Ammon's horn (tissue), 1 donor: ENCODE results near the gene ERBB4.
A peak's percentile ranks its signal among the peaks of the same experiment; 100 is the strongest.
"Not testable (repeated sequence)": the region's sequence is repeated elsewhere in the genome, so short reads cannot be mapped to it uniquely, and the experiment has no call there.

Source experiments
- DNase-seq: peaks from one replicate; pipeline ENCODE4 v3.0.0-alpha.2; 2016; ENCODE audit warnings: low spot score

Gene ERBB4

DNA sequence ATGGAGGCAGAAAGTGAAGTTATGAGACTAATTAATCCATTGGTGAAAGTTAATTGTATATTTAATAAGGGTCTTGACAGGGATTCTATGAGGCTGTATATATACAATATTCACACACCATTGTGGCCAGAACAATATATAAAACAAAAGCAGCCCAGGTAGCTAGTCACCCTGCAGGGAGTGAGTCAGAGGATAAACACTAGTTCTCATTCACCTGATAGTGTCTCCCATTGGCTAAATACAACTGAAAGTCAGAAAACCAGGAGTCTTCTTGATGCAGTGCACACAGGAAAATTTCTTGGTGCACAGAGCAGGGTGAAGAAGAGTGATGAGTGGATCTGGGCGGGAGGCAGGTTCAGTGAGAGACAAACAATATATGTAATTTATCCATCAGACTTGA, 465.2 kb downstream of the ERBB4 start:
- DNase-seq, result no peak

DNA sequence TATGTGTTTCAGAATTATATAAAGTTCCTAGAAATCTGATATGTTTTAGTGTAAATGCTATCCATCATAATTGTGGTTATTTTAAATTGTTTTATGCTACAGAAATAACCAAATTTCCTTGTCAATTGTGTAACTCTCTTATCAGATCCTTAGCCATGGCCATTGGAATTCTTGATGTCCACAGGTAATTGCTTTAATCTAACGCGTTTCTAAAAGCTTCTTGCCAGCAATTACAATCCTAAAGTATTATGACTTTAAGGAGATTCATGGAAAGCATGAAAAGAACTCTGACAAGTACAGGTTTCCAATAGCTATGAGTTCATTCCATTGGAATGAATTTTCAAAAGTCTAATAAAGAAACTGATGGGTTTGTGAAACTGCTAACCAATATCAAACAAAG, 472.1 kb downstream of the ERBB4 start:
- no peak for DNase-seq

DNA sequence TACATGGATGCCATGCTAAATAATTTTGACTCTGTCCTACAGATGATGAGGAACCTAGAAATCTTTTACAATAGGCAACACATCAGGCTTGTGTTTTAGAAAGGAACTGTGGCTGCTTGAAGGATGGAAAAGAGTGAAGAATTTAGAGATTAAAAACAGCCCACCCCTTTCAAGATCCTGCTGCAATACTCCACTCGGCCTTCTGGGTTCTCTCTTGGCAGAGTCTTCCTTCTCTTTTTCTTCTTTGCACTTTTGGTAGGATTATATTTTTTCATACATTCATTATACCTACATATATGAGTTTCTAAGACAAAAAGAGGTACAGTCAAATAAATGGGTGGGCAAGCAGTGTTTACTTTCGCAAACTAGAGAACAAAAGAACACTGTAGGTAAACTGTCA, 474.3 kb downstream of the ERBB4 start:
- no peak for DNase-seq

DNA sequence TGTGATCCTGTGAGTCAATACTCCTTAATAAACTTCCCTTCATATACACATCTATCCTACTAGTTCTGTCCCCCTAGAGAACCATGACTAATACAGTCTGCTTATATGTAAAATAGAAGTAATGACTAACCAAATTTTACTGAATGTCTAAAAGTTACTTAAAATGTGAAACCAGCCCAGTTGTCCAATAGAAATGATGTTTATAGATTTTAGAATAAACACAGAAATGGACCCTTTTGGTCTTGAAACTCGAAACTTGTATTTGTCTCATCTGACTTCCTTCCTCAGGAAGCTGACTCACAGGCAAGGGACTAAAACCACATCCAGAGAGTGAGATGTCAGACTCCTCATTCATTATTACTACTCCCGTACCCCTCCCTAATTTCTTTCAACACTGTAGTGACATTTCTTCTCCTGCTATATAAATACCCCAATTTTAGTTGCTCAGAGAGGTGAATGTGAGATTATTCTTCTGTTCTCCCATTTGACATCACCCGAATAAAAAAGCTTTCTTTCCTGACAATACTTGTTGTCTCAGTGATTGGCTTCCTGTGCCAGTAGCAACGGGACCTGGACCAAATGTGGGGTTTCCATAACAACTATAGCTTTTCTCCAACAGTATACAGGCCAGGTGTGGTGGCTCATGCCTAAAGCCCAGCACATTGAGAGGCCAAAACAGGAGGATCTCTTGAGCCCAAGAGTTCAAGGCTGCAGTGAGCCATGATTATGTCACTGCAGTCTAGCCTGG, 486.0 kb downstream of the ERBB4 start:
- no peak for DNase-seq

DNA sequence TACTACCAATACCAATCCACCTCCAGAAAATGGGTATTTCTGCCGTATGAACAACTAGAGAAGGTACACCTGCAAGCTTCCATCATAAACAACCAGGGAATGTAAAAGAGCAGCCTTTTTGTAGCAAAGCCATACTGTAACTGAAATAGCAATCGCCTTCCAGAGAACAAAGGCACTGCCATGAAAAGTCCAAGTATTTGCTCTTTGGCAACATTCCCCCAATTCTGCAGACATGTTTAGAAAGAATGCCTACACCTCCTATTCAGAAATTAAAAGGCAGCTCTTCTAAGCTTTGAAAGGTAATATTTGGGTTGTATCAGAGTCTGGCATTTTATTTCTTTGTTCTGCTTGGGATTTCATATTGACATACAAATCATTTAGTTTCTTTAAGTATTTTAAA, 487.7 kb downstream of the ERBB4 start:
- DNase-seq, result no peak

DNA sequence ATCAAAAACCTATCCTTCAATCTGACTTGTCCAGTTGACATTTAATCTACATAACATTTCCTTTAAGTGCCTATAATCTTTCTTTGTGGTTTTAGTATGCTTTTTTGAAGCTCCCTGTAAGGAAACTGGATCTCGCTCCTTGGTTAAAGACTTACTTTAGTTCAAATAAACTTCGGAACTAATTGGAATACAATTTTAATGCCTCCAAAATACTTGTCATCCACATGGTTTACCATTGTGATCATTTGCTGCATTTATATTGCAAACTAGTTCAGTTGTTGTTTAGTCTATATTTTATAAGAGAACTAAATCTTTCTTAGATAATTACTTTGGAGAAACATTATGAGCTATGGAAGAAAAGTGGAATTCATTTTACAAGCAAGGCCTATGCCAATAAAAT, 496.0 kb downstream of the ERBB4 start:
- no peak for DNase-seq

DNA sequence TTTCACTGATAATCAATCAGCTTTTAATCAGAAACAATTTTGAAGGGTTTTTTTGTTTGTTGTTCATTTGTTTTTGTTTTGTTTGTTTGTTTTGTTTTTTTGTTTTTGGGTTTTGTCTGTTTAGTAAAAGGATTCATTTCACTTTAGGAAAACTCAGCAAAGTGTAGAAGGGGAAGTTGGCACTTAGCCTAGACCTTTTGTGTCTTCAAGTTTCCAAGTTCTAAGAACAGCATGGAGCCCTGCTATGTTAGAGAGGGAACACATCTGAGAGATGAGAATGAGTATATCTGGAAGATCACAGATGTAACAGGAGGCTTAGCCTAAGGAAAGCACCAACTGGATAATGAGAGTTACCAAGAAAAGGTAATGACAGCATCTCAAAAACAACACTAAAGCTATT, 501.5 kb downstream of the ERBB4 start:
- peak; percentile 7 for DNase-seq

DNA sequence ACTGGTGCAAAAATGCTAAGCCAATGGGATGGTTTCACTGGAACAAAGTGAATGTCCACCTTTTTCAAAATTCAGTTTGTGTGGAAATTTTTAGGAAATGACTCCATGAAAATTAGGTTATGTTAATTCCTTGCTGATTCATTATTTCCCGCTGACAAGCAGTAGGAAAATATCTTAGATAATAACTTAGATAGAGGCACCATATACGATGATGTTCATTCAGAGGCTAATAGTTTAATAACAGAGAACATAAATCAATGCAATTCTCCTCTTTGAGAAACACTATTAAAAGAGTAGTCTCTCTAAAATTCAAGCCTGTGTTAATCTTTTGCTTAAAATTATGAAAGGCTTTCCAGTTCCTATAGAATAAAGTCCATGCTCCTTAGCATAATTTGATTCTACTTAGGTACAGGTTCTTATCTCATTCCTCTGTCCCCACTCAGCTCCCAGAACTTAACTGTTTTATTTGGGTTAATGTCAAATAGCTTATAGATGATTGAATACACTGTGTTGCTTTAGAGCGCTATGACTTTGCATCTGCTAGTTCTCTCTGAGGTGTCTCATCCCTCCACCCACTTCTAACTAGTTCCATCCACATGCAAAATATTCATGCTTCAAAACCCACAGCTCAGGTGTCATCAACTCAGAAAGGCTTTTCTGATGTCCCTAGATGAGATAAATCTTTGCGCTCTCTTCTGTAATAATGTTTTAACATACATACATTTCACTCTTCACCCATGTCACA, 503.6 kb downstream of the ERBB4 start:
- no peak for DNase-seq

DNA sequence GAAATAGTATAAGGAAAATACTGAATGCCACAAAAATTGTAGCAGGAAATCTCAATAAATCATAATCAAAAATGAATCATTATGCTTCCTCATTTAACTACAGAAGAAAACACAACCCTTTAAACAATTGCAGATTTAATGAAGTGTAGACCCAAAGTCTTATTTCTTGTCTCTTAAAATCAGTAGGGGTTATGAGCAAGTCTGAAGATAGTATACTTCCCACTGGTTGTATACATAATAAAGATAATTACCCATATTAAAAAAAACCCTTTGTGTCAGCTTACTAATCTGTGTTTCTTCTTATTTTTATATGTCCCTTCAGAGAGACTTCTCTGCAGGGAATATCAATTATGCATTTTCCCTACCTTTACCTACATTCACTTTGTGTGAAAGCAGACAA, 504.7 kb downstream of the ERBB4 start:
- no peak for DNase-seq

DNA sequence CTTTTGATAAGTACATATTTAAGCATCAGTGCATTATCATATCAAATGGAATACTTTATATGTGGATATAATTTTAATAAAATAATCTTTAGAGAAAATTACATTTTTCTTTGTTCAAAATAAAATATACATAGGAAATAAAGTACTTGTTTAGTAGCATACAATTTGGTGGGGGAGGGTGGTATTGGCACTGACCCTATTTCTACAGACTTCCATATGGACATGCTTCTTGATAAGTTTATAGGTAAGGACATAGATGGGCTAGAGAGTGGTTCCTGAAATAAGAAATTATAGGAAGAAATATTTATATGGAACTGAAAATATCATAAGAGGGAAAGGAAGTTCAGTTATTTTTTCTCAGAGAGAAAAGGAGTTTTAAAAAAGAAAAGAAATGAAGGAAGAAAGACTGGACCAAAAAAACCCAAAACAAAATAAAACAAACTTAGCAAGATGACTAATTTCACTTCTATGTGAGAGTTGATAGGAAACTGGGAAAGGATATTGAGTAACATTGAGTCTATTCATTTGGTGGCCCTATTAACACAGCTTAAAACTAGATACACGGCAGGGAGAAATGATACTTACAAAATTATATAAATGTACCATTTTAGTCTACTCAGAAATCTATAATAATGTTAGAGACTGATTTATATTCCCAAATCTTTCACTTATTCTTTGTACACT, 505.9 kb downstream of the ERBB4 start:
- no peak for DNase-seq

DNA sequence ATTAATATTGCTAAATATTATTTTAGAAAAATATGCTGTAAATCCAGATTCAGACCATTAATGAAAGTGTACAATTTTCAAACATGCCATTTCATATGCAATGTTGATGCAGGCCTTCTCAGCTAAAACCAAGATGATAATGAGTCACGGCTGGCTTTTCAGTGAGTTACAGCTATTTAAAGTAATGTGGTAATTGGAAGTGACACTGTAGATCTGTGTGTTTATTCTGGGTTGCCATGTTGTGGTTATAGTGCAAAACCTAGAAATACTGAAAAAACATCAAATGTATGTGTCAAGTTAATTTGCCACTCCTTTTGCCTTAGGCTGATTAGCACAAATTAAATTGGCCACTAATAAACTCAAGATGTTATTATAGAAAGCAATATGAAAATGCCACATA, 506.6 kb downstream of the ERBB4 start:
- no peak for DNase-seq

DNA sequence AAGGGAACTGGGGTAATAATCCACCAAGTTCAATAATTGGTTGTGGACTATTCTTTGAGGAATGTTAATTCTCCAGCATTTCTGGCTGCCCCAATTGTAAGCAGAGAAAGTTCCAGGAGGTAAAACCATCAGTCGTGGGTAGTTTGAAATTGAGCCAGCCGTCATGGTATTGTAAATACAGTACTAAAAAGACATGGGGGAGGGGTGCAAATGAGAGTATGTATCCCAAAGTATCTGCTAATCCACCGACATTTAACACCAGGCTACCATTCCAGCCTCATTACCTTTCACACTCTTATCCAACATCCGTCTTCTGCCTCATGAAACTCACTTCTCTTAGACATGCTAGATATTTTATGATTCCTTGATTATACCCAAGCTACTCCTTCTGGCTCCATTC, 507.9 kb downstream of the ERBB4 start:
- no peak for DNase-seq

DNA sequence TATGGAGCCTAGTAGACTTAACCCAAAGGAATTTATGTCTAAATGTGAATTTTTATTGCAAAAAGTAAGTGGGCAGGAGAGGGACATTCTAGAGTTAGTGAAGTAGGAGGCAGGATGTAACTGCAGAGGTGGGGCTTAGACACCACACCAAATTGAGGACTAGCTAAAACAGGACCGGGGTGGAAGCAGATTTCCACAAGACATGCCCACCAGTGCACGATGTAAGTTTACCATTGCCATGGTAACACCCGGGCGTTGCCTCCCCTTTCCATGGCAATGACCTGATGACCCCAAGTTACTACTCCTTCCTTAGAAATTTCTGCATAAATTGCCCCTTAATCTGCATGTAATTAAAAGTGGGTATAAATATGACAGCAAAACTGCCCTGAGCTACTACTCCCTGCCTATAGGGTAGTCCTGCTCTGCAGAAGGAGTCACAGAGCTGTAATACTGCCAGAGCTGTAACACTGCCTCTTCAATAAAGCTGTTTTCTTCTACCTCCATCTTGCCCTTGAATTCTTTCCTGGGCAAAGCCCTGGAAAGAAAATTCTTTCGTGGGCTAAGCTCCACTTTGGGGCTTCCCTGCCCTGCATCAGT, 509.7 kb downstream of the ERBB4 start:
- DNase-seq, result no peak

DNA sequence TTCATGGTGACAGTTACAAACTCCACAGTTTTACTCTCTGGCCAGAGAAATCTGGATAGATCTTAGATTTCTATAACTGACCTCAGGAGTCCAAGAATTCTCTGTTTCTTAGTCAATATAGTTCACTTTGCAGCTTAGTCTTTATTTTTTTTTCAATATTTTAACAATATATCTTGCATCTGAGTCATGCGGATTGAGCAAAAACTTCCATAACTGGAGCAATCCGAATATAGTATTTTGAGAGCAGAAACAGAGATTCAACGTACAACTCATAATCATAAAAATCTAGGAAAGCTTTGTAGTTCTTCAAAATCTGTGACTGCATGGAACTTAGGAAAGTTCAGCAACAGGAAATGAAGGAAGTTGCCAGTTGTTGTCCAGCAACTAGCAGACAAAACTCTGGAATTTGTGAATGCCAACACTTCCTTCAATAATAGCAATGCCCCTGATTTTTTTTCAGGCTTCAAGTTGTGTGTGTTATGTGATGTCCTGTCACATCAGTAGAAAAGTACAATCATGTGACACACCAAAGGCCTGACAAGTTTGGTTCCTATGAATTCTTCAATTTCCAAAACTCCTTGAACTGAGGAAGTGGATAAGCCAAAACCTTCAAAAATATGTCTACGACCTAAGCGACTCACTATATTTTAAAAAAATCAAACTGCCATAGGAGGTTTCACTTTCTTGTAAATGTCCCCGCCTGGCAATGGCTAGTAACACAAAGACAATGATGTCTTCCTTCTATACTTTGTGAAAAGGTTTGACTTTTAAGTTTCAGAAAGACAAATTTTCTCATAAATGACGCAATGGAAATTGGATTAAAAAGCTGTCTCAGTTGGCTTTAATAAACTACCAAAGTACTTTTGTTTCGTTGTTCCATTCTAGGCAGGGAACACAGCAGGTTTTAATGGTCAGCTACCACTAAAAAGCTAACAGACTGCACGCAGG, 510.6 kb downstream of the ERBB4 start:
- no peak for DNase-seq

DNA sequence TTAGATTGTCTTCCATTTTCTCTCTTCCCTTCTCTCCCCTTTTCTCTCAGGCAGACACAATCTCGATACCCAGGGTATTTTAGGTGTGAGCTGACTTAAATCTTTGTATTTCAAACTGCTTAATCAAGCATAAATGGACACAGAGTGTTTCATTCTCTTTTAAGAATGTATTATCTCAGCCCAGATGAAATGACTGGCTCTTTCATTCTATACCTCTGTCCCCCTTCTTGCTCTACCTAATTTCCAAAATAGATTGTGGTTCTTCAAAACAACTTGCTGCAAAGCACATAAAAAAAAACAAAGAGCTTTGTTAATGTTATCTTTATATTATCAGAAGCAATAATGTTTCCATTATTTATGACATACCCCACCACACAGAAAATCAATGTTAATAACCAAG, 514.6 kb downstream of the ERBB4 start:
- no peak for DNase-seq

DNA sequence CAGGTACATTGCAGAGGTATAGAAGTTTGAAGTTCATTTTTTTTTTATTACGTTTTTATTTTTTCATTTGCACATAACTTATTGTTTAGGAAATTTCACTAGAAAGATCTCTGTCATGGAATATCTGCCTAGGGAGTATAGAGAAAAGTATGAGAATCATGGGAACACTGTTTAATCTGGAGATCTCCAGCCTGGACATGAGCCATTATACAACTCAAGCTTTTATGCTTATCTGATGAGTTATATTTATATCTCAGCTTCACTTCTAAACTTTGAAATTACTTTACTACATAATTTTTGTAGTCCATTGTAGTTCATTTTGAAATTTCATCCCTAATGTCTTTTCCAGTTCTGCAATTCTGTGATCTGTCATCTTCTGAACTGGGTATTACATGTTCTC, 515.6 kb downstream of the ERBB4 start:
- no peak for DNase-seq

DNA sequence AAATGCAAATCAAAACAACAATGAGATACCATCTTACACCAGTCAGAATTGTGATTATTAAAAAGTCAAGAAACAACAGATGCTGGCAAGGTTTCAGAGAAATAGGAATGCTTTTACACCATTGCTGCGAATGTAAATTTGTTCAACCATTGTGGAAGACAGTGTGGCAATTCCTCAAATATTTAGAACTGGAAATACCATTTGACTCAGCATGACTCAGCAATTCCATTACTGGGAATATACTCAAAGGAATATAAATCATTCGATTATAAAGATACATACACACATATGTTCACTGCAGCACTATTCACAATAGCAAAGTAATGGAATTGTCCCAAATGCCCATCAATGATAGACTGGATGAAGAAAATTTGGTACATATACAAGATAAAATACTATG, 516.7 kb downstream of the ERBB4 start:
- no peak for DNase-seq

DNA sequence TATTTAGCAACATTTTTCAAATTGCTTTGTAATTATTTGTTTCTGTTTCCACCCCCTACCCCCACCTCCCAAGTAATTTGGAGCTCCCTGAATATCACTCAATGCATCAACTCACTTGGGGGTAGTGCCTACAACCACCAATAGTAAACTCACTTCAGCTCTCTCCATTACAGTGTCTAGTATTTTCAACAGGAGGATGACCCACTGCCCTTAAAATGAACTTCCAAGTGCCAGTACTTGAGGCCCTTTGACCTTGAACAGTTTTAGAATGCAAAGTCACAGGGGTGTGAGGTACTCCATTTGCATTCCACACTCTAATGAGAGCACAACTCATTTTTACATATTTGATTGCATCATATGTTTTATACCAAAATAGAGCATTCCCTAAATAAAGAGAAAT, 523.0 kb downstream of the ERBB4 start:
- no peak for DNase-seq

DNA sequence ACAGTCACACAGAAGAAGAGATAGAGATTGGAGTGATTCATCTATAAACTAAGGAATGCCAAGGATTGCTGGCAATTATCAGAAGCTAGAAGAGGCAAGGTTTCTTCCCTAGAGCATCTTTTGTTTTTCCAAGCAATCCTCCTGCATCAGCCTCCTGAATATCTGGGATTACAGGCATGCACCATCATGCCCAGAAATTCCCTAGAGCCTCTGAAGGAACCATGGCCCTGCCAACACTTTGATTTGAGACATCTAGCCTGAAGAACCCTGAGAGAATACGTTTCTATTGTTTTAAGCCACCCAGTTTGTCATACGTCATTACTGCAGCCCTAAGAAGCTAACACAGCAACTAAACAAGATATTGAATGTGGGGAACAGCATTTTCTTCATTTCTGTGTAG, 525.0 kb downstream of the ERBB4 start:
- DNase-seq, result no peak

DNA sequence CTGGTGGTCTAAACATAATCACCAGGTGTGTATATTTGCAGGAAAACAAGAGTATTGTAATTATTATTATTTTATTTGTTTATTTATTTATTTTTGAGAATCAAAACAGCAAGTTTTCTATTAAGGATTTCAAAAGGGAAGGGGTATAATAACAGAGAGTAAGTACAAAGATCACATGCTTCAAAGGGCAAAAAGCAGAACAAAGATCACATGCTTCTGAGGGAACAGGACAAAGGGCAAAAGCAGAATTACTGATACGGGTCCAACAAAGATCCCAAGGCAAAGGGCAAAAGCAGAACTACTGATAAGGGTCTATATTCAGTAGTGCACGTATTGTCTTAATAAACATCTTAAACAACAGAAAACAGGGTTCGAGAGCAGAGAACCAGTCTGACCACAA, 528.3 kb downstream of the ERBB4 start:
- not testable (repeated sequence) for DNase-seq

DNA sequence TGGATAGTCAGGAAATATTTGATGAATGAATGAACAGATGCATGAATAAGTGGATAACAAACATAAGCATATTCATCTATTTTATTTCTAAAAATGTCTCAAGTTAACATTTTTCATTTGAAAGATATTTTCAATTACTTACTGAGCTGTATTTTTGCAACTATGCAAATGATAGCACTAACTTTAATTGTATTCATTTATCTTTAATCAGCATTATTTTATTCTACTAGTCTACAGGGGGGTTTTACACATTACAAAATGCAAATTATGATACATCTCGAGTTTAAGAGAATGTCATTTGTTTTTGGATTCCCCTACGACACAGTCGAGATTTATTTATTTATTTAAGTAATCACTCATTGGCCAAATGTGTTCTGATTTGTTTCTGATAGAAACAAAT, 530.6 kb downstream of the ERBB4 start:
- DNase-seq, result no peak
